HCT116 (cell line): ENCODE data around the gene HSD17B12.

Experiments used
- EZH2 ChIP-seq: fragments of 200-600 bp; sonication (generic); IDR thresholded peaks from 2 replicates; pipeline ENCODE4 v1.6.1; 2017; ENCODE audit warnings: antibody characterized with exemption, mixed run types
- POLR2AphosphoS5 ChIP-seq: IDR thresholded peaks from 2 replicates; pipeline ENCODE4 v1.6.1; 2011; ENCODE audit warnings: mild to moderate bottlenecking, low read depth, low read length, moderate library complexity
- TCF7L2 ChIP-seq: IDR thresholded peaks from 2 replicates; pipeline ENCODE4 v1.7.0; 2011; ENCODE audit warnings: borderline replicate concordance, inconsistent platforms; ENCODE audit not compliant: insufficient read depth, insufficient read length; ENCODE audit errors: extremely low read depth
- ZNF274 ChIP-seq: fragments of 200-500 bp; sonication (Bioruptor generic); IDR thresholded peaks from 2 replicates; pipeline ENCODE4 v1.6.1; 2014; ENCODE audit warnings: mild to moderate bottlenecking, low read depth, low read length, inconsistent platforms
- TF ChIP-seq, protein P1 (sequence below), 3 experiments: fragments of 200-600 bp in 1 of 3; sonication (generic) in 1 of 3; IDR thresholded peaks in 2 of 3; conservative IDR thresholded peaks in 1 of 3; 2 replicates each; pipeline ENCODE4 v1.5.1; 2012 to 2017; ENCODE audit warnings: low read depth in 2 of 3, low read length in 2 of 3, antibody characterized with exemption in 1 of 3, borderline replicate concordance in 1 of 3, control low read depth in 1 of 3, mild to moderate bottlenecking in 1 of 3, mixed read lengths in 1 of 3, mixed run types in 1 of 3, moderate library complexity in 1 of 3; ENCODE audit not compliant: insufficient read depth in 1 of 3

DNA sequence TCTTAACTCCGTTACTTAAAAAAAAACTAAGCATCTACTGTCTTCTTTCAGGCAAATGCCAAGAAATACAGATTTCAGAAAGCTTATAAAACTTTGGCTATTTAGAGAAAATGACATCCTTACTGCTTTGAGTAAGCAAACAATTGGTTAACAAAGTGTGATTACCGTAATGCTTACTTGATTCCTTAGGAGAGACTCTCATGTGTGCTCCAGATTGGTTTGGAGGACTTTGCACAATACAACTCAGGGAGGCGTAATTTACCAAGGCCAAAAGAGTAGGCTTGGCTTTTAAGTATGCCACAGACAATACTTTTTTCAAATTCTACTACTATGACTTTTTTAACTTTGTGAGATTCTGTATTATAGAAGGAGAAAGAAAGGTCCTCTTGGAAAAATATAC, 123.2 kb downstream of the HSD17B12 start:
- TF ChIP-seq ZNF274 (no peak), POLR2AphosphoS5 (no peak), EZH2 (no peak), TCF7L2 (no peak)
- TF ChIP-seq, protein P1, sequence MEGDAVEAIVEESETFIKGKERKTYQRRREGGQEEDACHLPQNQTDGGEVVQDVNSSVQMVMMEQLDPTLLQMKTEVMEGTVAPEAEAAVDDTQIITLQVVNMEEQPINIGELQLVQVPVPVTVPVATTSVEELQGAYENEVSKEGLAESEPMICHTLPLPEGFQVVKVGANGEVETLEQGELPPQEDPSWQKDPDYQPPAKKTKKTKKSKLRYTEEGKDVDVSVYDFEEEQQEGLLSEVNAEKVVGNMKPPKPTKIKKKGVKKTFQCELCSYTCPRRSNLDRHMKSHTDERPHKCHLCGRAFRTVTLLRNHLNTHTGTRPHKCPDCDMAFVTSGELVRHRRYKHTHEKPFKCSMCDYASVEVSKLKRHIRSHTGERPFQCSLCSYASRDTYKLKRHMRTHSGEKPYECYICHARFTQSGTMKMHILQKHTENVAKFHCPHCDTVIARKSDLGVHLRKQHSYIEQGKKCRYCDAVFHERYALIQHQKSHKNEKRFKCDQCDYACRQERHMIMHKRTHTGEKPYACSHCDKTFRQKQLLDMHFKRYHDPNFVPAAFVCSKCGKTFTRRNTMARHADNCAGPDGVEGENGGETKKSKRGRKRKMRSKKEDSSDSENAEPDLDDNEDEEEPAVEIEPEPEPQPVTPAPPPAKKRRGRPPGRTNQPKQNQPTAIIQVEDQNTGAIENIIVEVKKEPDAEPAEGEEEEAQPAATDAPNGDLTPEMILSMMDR (IDR thresholded peaks at IDR 0.05 in 2 of 3, conservative IDR thresholded peaks at IDR 0.05 in 1 of 3; ENCODE audit: borderline replicate concordance in 1 of 3, insufficient read depth in 1 of 3, low read depth in 2 of 3, low read length in 2 of 3) = no peak
